Esophagus (tissue), 2 donors: Measurements from ENCODE around the gene GTPBP6. TPM values are rescaled to one million over a fixed set of nuclear protein-coding genes. Genes with fewer than 3 reads are reported as not detected.

Experiments
- H3K27ac ChIP-seq, 2 donors: one replicate each; pipeline ENCODE4 v1.5.1; 2013; ENCODE audit warnings: low read depth in 2 of 2, mild to moderate bottlenecking in 2 of 2, inconsistent platforms in 1 of 2, low read length in 1 of 2, moderate library complexity in 1 of 2
- H3K27me3 ChIP-seq, 2 donors: one replicate each; pipeline ENCODE4 v1.6.1; 2013; ENCODE audit warnings: low read length in 2 of 2, control low read depth in 1 of 2, mild to moderate bottlenecking in 1 of 2; ENCODE audit not compliant: insufficient read depth in 2 of 2, control insufficient read depth in 1 of 2
- H3K36me3 ChIP-seq, 2 donors: one replicate each; pipeline ENCODE4 v1.6.1; 2013; ENCODE audit warnings: low read length in 1 of 2; ENCODE audit not compliant: control insufficient read depth in 2 of 2, insufficient read depth in 2 of 2
- H3K4me1 ChIP-seq, 2 donors: one replicate each; pipeline ENCODE4 v1.6.1; 2013; ENCODE audit warnings: low read length in 1 of 2; ENCODE audit not compliant: control insufficient read depth in 2 of 2, insufficient read depth in 2 of 2
- H3K4me3 ChIP-seq, 2 donors: one replicate each; pipeline ENCODE4 v1.5.1; 2013; ENCODE audit warnings: low read length in 2 of 2, mild to moderate bottlenecking in 2 of 2, low read depth in 1 of 2, moderate library complexity in 1 of 2
- H3K9me3 ChIP-seq, 2 donors: one replicate each; pipeline ENCODE4 v1.6.1; 2013; ENCODE audit warnings: mild to moderate bottlenecking in 2 of 2, low read depth in 1 of 2, low read length in 1 of 2, moderate library complexity in 1 of 2; ENCODE audit not compliant: control insufficient read depth in 2 of 2, insufficient read depth in 1 of 2
- WGBS, 2 donors: extraction: QIAGEN DNeasy Blood & Tissue Kit; methylation state at CpG; one replicate each; pipeline ENCODE4 v1.1.7; 2013; 5-methylcytosine and 5-hydroxymethylcytosine counted together
- polyA plus RNA-seq, 2 donors: library from polyadenylated mRNA; stranded (reverse); fragments of 200-250 nt; gene quantifications; one replicate each; pipeline ENCODE4 v1.2.3, GENCODE V29; 2013
- donor health status: healthy with polysubstance abuse.
- donor health status: Bipolar disorder and iron deficiency.

The GTPBP6 gene
- polyA plus RNA-seq, 2 donors = 26.4 to 35.3 TPM

- H3K4me3 ChIP-seq = no peak overlapping the region
- H3K9me3 ChIP-seq = peaks cover 0 to 2% of the 10 kb centered on the region in 2 donors
- 88 to 90% methylated on average over 21 of the region's 21 CpGs for WGBS, 2 donors
- peaks cover 0 to 43% of the 10 kb centered on the region in 2 donors for H3K36me3 ChIP-seq
- no peak overlapping the region for H3K27ac ChIP-seq
- peaks cover 0 to 1% of the 10 kb centered on the region in 2 donors for H3K4me1 ChIP-seq
- H3K27me3 ChIP-seq = no peaks in the 10 kb centered on the region
These were observed 17.6 kb upstream of the GTPBP6 start for GRCh38 chrX:336227-336626.

GRCh38 chrX:335758-336155 lies 17.2 kb upstream of the GTPBP6 start:
- 95 to 98% methylated on average over 17 of the region's 17 CpGs for WGBS, 2 donors
- H3K4me1 ChIP-seq = peaks cover 0 to 4% of the 10 kb centered on the region in 2 donors
- H3K9me3 ChIP-seq = peaks cover 0 to 2% of the 10 kb centered on the region in 2 donors
- H3K27me3 ChIP-seq = no peaks in the 10 kb centered on the region
- H3K36me3 ChIP-seq = peaks cover 0 to 42% of the 10 kb centered on the region in 2 donors
- no peak overlapping the region for H3K27ac ChIP-seq
- no peak overlapping the region for H3K4me3 ChIP-seq

- H3K4me3 ChIP-seq = no peak overlapping the region
- WGBS, 2 donors = 95 to 96% methylated on average over 47 of the region's 47 CpGs
- H3K36me3 ChIP-seq = peaks cover 0 to 40% of the 10 kb centered on the region in 2 donors
These were observed 16.6 kb upstream of the GTPBP6 start for GRCh38 chrX:334971-335757.

GRCh38 chrX:334331-334891 lies 15.8 kb upstream of the GTPBP6 start:
- Histone ChIP-seq H3K36me3 (peaks cover 0 to 40% of the 10 kb centered on the region in 2 donors), H3K27ac (no peak overlapping the region), H3K4me3 (no peak overlapping the region), H3K27me3 (no peaks in the 10 kb centered on the region), H3K4me1 (peaks cover 0 to 4% of the 10 kb centered on the region in 2 donors), H3K9me3 (peaks cover 0 to 2% of the 10 kb centered on the region in 2 donors)
- 96% methylated on average over 53 of the region's 53 CpGs for WGBS, 2 donors

More at GRCh38 chrX:334971-335757, 16.6 kb upstream of the GTPBP6 start:
- H3K27ac ChIP-seq = no peak overlapping the region
- H3K4me1 ChIP-seq = peaks cover 0 to 4% of the 10 kb centered on the region in 2 donors
- no peaks in the 10 kb centered on the region for H3K27me3 ChIP-seq
- peaks cover 0 to 2% of the 10 kb centered on the region in 2 donors for H3K9me3 ChIP-seq

GRCh38 chrX:333611-334311 lies 15.2 kb upstream of the GTPBP6 start:
- WGBS, 2 donors = 92 to 93% methylated on average over 50 to 51 of the region's 51 CpGs
- Histone ChIP-seq H3K27me3 (no peaks in the 10 kb centered on the region), H3K36me3 (peaks cover 0 to 37% of the 10 kb centered on the region in 2 donors), H3K4me3 (no peak overlapping the region), H3K4me1 (peaks cover 0 to 4% of the 10 kb centered on the region in 2 donors), H3K27ac (no peak overlapping the region), H3K9me3 (peaks cover 0 to 2% of the 10 kb centered on the region in 2 donors)

GRCh38 chrX:332916-333610 lies 14.5 kb upstream of the GTPBP6 start:
- H3K4me3 ChIP-seq = no peak overlapping the region
- WGBS, 2 donors = 92 to 93% methylated on average over 28 to 33 of the region's 33 CpGs
- H3K27me3 ChIP-seq = no peaks in the 10 kb centered on the region
- H3K4me1 ChIP-seq = peaks cover 0 to 4% of the 10 kb centered on the region in 2 donors
- peaks cover 0 to 31% of the 10 kb centered on the region in 2 donors for H3K36me3 ChIP-seq
- no peak overlapping the region for H3K27ac ChIP-seq
- peaks cover 0 to 2% of the 10 kb centered on the region in 2 donors for H3K9me3 ChIP-seq

- Histone ChIP-seq H3K27me3 (no peaks in the 10 kb centered on the region), H3K4me3 (no peak overlapping the region), H3K36me3 (peaks cover 0 to 25% of the 10 kb centered on the region in 2 donors), H3K27ac (no peak overlapping the region), H3K9me3 (no peaks in the 10 kb centered on the region), H3K4me1 (peaks cover 0 to 4% of the 10 kb centered on the region in 2 donors)
- 92 to 93% methylated on average over 23 of the region's 23 CpGs for WGBS, 2 donors
These were observed 13.9 kb upstream of the GTPBP6 start for GRCh38 chrX:332496-332860.

GRCh38 chrX:331825-332495 lies 13.4 kb upstream of the GTPBP6 start:
- Histone ChIP-seq H3K4me3 (peak overlapping the region in 1 of 2 donors; percentile 6), H3K27me3 (no peaks in the 10 kb centered on the region), H3K9me3 (no peaks in the 10 kb centered on the region), H3K36me3 (peaks cover 0 to 23% of the 10 kb centered on the region in 2 donors), H3K27ac (no peak overlapping the region), H3K4me1 (peaks cover 0 to 4% of the 10 kb centered on the region in 2 donors)
- WGBS, 2 donors = 54 to 59% methylated on average over 33 to 35 of the region's 35 CpGs
